NCI-H2081 treated with DMSO at 0.1 percent for 48 hours (cell line): ENCODE measurements around the gene GGCT.

Experiments used
- DNase-seq: peaks from one replicate; lab custom pipeline; 2025; lab: John Stamatoyannopoulos, UW

Gene GGCT

DNA sequence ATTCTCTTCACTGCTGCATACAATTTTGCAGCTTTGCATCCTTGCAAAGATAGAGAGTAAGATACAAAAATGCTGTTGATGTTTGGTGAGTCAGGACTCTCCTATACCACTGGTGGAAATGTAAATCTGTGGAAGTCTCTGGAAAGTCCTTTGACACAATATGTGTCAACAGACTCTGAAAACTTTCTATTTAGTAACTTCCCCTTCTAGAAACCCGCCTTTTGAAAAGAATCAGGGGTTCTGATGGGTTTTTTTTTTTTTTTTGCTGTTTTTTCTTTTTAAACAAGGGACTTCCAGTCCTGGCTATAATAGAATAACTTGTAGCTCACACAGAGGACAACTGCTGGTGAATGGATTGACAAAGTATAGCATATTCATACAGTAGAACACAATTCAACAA, 42.5 kb downstream of the GGCT start:
- no peak for DNase-seq

DNA sequence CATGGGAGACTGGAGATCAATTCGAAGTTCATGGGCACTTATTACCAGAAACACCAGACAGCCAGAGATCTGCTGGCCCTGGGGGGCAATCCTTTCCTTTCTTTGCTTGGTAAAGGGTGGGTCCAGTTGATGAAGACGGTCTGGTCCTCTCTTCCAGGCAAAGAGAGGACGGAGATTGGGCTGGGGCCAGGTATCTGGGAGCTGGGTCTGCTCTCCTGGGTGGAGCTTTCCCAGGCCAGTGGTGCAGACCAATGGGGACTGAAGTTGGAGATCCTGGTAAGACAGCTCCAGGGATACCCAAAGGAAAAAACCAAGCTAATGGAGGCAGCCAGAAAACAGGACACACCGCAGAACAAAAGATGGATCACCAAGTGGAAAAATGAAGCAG, 44.4 kb downstream of the GGCT start:
- DNase-seq: no peak

DNA sequence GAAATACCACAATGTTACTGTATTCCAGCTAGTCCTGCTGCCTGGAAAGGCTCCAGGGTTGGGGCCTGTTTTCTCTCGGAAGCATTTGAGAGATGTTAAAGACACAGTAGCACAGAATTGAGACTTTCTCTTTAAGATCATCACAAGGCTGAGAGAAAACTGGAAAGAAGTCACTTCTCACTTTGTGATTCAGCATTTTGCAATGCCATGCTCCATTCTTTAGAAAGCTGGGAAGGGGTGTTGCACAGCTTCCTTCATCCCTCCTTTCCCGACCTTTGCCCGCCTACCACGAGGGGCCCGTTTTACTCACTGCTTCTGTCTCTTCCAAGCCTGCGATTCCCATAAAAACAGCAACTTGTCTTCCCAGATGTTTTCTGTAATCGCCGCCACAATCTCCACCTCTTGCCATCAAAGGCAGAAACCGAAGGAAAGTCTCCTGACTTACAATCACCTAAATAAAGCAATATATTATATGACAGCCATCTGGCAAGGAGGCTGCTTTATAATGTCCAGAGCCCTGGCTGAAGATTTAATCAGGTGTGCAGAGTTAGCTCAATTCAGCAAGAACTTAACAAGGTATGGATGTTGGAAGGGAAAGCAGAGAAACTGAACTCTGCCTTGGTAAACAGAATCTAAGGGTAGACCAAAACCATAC, 44.9 kb downstream of the GGCT start:
- DNase-seq: no peak

DNA sequence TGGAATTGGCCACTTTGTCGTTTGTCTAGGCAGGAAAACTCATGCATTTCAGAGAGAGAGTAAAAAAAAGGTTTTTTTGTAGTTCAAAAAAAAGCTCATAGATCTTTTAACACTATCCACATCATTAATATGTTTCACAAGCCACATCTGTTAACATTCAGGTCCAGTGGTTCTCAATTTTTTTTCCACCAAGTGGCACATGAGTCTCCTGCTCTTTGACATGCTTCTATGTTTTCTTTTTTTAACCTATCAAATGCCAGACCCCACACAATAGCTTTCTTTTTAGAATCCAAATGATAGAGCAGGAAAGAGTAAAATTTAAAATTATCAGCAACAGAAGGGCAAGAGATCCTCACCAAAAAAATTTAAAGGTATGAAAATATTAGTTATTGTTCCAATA, 46.3 kb downstream of the GGCT start:
- no peak for DNase-seq

DNA sequence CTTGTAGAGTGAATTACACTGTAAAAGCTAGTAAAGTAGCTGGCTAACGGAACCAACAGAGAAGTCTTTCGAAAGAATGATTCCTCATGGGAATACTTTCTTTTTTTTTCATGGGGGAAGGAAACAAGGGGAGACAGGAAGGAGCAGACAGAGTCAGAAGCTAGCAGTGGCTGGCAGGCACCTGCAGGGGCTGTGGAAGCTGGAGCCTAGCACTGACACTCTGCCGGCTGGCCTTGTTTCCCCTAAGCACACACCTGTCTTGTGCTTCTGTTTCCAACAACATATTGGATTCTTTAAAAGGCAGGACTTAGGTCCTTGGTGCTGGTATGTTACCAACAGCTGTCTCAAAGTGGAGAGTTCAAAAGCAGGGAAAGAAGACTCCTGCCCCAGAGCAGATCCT, 50.7 kb downstream of the GGCT start:
- no peak for DNase-seq

DNA sequence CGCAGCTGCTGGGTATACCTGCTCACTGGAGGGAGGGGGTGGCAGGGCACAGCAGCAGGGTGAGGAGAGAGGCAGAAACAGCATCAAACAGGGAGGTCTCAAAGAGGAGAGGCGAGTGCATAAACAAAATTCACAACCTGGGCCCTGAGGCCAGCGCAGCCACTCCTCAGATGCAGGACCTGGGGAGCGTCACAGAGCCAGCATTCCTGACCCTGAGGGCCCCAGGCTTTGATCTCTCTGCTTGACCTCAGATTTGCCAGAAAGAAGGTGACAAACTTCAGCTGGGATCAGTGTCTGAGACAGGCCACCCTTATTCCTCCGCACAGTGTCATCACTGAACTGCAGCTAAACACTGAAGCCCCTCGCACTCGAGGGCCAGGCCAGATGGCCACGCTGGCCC, 51.6 kb downstream of the GGCT start:
- no peak for DNase-seq

DNA sequence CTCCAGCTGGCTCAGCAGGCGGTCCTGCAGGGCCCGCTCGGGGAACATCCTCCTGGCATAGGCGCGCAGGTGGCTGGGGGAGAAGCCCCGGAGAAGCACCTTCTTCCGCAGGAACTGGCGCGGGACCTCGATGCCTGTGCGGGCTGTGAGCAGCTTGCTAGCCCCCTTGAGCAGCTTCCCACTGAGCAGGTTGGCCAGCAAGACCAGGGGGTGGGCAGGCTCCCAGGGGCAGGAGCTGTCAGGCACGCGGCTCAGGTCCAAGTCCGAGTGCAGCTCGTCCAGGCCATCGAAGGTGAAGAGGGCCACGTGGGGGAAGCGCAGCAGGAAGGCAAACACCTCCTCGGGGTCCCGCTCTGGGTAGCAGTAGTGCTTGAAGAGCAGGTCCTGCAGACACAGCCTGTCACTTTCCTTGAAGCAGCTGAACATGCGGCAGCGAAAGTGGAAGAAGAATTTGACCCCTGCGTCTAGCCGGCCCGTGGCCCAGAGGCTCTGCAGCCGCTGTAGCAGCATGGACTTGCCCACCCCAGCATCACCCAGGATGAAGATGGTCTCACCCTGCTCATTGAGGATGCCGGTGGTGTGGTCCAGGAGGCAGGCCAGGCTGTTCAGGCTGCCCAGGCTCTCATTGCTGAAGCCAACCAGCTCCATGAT, 52.2 kb downstream of the GGCT start:
- no peak for DNase-seq

DNA sequence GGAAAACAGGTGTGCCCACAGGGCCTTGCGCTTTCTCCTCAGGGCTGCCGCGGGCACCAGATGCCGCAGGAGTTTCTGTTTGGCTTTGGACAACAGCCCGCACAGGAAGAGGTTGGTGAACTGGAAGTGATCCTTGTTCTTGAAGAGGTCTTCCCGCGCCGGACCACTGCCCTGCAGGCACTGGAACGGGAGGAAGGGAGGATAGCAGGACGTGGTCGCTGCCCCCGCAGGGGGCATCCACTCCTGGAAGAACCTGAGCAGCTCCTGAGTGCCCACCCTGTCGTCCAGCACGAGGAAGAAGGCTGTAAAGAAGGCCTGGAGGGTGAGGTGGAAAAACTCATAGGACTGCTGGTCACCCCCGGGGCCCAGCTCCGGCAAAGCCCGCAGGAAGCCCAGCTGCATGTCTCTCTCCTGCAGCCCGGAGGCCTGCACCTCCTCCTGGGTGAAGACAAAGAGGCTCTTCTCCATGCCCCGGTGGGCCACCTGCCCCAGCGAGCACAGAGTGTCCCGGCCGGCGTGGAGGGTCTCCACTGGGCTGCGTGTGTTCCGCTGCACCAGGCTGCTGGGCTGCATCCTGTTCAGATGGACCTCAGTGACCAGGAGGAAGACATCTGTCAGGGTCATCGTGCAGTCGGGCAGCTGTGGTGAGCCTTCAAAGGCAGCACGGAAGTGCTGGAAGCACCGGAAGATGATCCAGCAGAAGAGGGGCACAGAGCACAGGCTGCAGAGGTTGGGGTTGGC, 52.9 kb downstream of the GGCT start:
- DNase-seq: no peak

DNA sequence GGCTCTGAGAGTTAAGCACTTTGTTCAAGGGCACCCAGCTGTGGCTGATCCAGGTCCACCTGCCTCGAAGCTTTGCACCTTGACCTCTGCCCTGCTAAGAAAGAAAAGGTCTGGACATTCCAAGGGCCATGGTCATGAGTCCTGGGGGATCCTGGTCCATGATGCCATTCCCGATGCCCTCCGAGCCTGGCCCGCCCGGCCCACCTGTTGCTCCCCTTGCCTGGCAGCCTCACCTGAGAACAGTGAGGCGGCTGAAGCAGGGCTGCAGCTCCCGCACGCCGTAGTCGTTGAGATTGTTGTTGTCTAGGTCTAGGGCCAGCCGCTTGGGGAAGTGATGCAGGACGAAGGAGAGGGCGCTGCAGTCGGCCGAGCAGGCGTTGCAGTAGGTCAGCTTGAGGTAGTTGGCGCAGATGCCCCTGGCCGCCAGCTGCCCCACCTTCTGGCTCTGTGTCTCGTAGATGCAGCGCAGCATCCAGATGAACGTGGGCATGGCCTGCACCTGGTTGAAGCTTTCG, 53.6 kb downstream of the GGCT start:
- no peak for DNase-seq

DNA sequence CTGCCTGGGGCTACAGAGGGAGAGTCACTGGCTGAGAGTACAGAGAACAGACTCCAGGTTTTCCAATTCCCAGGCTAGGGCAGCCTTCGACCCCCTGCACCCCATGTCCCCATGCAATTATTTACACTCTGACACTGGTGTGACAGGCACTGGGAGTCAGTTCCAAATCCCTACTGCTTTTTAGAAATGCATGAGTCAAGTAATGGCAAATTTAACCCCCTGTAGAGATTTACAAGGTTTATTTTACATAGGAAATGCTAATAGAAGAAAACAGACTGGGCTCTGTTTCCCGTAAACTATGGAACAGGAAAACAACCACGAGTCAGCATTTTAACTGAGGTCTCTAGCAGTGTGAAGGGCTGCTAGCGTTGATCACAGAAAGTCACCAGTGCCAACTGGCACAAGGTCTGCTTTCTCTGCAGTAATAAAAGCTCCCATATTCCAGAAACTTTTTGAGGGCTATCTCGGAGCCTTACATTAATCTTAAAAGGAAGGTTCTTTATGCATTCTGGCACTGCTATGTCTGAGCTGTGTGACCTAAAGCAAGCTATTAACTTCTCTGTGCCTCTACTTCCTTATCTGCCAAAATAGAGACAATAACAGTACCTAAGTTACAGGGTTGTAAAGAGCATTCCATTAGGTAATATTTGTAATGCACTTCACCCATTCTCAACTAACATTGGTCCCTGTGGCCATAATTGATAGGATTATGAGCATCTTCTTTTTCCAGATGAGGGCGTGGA, 54.2 kb downstream of the GGCT start:
- DNase-seq: no peak

DNA sequence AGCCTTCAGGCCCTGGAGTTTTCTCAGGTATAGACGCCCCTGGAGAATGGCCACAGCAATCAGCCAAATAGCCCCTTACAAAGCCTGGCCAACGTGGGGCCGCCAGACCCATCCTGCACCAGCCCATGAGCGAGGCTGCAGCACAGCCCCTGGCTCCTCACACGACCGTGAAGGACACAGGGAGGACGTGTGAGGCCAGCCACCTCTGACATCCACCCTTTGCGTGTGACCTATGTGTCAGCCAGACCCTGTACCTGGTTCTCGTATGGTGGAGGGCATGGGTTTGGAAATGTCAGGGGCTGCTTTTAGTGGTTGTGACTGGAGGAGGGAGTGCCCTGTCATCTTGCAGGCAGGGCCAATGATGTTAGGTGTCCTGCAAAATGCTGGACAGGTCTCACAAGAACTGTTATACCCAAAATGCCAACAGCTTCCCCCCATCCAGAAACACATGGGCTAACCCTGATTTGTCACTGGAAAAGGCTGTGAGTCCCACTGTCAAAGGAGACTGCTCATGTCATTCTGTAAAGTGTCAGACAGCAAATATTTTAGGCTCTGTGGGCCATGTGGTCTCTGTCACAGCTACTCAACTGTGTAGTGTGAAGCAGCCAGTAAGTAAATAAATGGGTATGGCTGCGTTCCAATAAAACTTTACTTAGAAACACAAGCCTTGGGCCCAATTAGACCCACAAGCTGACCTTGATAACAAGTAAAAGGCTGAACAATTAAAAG, 56.0 kb downstream of the GGCT start:
- DNase-seq: no peak

DNA sequence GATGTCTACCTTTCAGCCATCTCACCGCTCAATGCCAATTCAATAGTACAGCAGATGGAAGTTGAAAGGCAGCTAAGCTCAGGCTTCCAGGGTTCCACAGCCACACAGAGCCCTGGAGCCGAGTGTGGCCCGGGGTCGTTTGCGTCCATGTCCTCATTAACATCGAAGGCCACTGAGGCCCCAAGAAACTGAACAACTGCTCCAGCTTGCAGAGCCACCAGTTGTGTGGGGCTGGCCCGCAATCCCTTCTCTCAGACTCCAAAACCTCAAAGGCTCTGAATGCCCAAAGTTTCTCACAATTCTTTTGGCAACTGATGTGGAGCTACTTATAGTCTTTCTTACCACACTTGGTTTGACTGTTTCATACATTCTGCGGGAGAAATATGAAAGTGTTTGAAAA, 57.2 kb downstream of the GGCT start:
- DNase-seq: no peak
